ENCODE measurements around the gene PAX5.

DNA sequence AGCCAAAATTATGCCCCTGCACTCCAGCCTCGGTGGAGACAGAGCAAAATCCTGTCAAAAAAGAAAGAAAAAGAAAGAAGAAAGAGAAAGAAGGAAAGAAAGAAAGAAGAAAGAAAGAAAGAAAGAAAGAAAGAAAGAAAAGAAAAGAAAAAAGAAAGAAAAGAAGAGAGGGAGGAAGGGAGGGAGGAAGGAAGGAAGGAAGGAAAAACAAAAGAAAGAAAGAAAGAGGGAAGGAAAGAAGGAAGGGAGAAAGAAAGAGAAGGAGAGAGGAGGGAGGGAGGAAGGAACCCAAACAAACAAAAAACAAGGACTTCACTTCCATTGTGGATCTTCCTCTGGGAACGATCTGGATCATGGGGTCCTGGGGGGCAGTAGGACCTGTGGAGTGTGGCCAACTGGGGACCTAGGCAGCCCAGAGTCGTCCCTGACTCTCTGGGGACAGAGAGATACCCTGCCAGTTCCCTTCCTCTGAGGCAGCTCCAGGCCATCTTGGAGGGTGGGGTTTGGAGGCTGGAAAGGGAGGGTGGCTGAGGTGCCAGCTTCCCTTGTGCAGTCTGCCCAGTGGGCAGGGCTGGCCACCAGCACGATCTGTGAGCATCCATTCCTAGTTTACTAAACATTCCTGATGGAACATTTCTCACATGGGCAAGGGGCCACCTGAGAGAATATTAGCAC, 216.8 kb downstream of the PAX5 start:
- TF ChIP-seq POLR2AphosphoS5 (IDR thresholded peaks at IDR 0.05), result no peak
- TF ChIP-seq POLR2A (IDR thresholded peaks at IDR 0.05), result no peak
- TF ChIP-seq, protein P1, sequence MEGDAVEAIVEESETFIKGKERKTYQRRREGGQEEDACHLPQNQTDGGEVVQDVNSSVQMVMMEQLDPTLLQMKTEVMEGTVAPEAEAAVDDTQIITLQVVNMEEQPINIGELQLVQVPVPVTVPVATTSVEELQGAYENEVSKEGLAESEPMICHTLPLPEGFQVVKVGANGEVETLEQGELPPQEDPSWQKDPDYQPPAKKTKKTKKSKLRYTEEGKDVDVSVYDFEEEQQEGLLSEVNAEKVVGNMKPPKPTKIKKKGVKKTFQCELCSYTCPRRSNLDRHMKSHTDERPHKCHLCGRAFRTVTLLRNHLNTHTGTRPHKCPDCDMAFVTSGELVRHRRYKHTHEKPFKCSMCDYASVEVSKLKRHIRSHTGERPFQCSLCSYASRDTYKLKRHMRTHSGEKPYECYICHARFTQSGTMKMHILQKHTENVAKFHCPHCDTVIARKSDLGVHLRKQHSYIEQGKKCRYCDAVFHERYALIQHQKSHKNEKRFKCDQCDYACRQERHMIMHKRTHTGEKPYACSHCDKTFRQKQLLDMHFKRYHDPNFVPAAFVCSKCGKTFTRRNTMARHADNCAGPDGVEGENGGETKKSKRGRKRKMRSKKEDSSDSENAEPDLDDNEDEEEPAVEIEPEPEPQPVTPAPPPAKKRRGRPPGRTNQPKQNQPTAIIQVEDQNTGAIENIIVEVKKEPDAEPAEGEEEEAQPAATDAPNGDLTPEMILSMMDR (IDR thresholded peaks at IDR 0.05), result no peak

All from breast epithelium (tissue), 3 donors.